H9 (cell line): Measurements from ENCODE around the gene B4GALNT1. TPM values are rescaled to one million over a fixed set of nuclear protein-coding genes. Genes with fewer than 3 reads are reported as not detected.

Experiments used
- DNase-seq: peaks from one replicate; pipeline ENCODE4 v3.0.0-alpha.2; 2017
- H2AFZ ChIP-seq: one replicate; pipeline ENCODE4 v1.6.1; 2013; ENCODE audit warnings: mild to moderate bottlenecking, low read length, control low read depth, moderate library complexity
- H2AK5ac ChIP-seq: 2 replicates; pipeline ENCODE4 v1.6.1; 2013; ENCODE audit warnings: low read length, control low read depth, mixed read lengths; ENCODE audit not compliant: insufficient read length
- H2BK120ac ChIP-seq: one replicate; pipeline ENCODE4 v1.6.1; 2013; ENCODE audit warnings: low read depth, mild to moderate bottlenecking, low read length, control low read depth, inconsistent platforms; ENCODE audit not compliant: poor library complexity, severe bottlenecking
- H2BK12ac ChIP-seq: 2 replicates; pipeline ENCODE4 v1.6.1; 2013; ENCODE audit warnings: low read length, control low read depth, mixed read lengths, low read depth; ENCODE audit not compliant: insufficient read length
- H2BK15ac ChIP-seq: 2 replicates; pipeline ENCODE4 v1.6.1; 2013; ENCODE audit warnings: low read depth, low read length, control low read depth
- H2BK20ac ChIP-seq: one replicate; pipeline ENCODE4 v1.6.1; 2013; ENCODE audit warnings: low read depth, mild to moderate bottlenecking, low read length, control low read depth, inconsistent platforms; ENCODE audit not compliant: poor library complexity, severe bottlenecking
- H2BK5ac ChIP-seq: 2 replicates; pipeline ENCODE4 v1.6.1; 2013; ENCODE audit warnings: low read length, control low read depth, mixed read lengths; ENCODE audit not compliant: insufficient read length
- H3K14ac ChIP-seq: 2 replicates; pipeline ENCODE4 v1.6.1; 2013; ENCODE audit warnings: low read length, control low read depth; ENCODE audit not compliant: insufficient read depth
- H3K18ac ChIP-seq: 2 replicates; pipeline ENCODE4 v1.6.1; 2013; ENCODE audit warnings: low read depth, mild to moderate bottlenecking, mixed read lengths, low read length, control low read depth; ENCODE audit not compliant: insufficient read length
- H3K23ac ChIP-seq: 2 replicates; pipeline ENCODE4 v1.6.1; 2013; ENCODE audit warnings: low read length, control low read depth, mixed read lengths, low read depth; ENCODE audit not compliant: insufficient read length
- H3K23me2 ChIP-seq: 2 replicates; pipeline ENCODE4 v1.6.1; 2013; ENCODE audit warnings: low read depth, mild to moderate bottlenecking, mixed read lengths, low read length, control low read depth; ENCODE audit not compliant: insufficient read length, poor library complexity, severe bottlenecking
- H3K27ac ChIP-seq: 2 replicates; pipeline ENCODE4 v1.5.1; 2013; ENCODE audit warnings: low read length, control low read depth, mixed read lengths, low read depth; ENCODE audit not compliant: insufficient read length
- H3K27me3 ChIP-seq: 2 replicates; pipeline ENCODE4 v1.6.1; 2013; ENCODE audit warnings: low read length, control low read depth, inconsistent platforms; ENCODE audit not compliant: insufficient read depth
- H3K4ac ChIP-seq: 2 replicates; pipeline ENCODE4 v1.6.1; 2013; ENCODE audit warnings: low read depth, mild to moderate bottlenecking, control low read depth, inconsistent platforms, low read length, moderate library complexity
- H3K4me1 ChIP-seq: 2 replicates; pipeline ENCODE4 v1.6.1; 2013; ENCODE audit warnings: low read length, control low read depth, inconsistent platforms; ENCODE audit not compliant: insufficient read depth
- H3K4me2 ChIP-seq: 2 replicates; pipeline ENCODE4 v1.6.1; 2013; ENCODE audit warnings: low read length, control low read depth, mixed read lengths; ENCODE audit not compliant: insufficient read length, insufficient read depth
- H3K56ac ChIP-seq: 2 replicates; pipeline ENCODE4 v1.6.1; 2013; ENCODE audit warnings: low read depth, mild to moderate bottlenecking, mixed read lengths, low read length, control low read depth; ENCODE audit not compliant: insufficient read length
- H3K79me1 ChIP-seq: 2 replicates; pipeline ENCODE4 v1.6.1; 2013; ENCODE audit warnings: low read depth, mild to moderate bottlenecking, moderate library complexity, low read length, control low read depth, inconsistent platforms; ENCODE audit not compliant: insufficient read depth, poor library complexity, severe bottlenecking
- H3K79me2 ChIP-seq: 2 replicates; pipeline ENCODE4 v1.6.1; 2013; ENCODE audit warnings: low read length, control low read depth, inconsistent platforms; ENCODE audit not compliant: insufficient read depth
- H3K9ac ChIP-seq: 2 replicates; pipeline ENCODE4 v1.6.1; 2013; ENCODE audit warnings: low read length, control low read depth, mixed read lengths; ENCODE audit not compliant: insufficient read length; ENCODE audit errors: extremely low read depth
- H3K9me3 ChIP-seq: one replicate; pipeline ENCODE4 v1.6.1; 2013; ENCODE audit warnings: low read depth, low read length, inconsistent platforms; ENCODE audit not compliant: control insufficient read depth
- H3T11ph ChIP-seq: one replicate; pipeline ENCODE4 v1.6.1; 2013; ENCODE audit warnings: mild to moderate bottlenecking, low read length, control low read depth, inconsistent platforms
- H4K20me1 ChIP-seq: one replicate; pipeline ENCODE4 v1.6.1; 2013; ENCODE audit not compliant: control insufficient read depth, insufficient read length, insufficient read depth
- H4K5ac ChIP-seq: 2 replicates; pipeline ENCODE4 v1.6.1; 2013; ENCODE audit warnings: low read depth, mild to moderate bottlenecking, mixed read lengths, low read length, control low read depth; ENCODE audit not compliant: insufficient read length
- H4K8ac ChIP-seq: replicated peaks from 2 replicates; pipeline ENCODE4 v1.6.1; 2013; ENCODE audit warnings: low read length, control low read depth, mixed read lengths, low read depth; ENCODE audit not compliant: insufficient read length
- H4K91ac ChIP-seq: 2 replicates; pipeline ENCODE4 v1.6.1; 2013; ENCODE audit warnings: low read depth, mild to moderate bottlenecking, moderate library complexity, mixed read lengths, low read length, control low read depth; ENCODE audit not compliant: insufficient read length
- H3K27ac Mint-ChIP-seq, 3 experiments: 2 replicates in 2 of 3; 3 replicates in 1 of 3; pipeline ENCODE4 v1.8.0; 2020 to 2021; ENCODE audit warnings: mixed read lengths in 3 of 3, mild to moderate bottlenecking in 1 of 3, moderate library complexity in 1 of 3
- H3K27me3 Mint-ChIP-seq: 2 replicates; pipeline ENCODE4 v1.8.0; 2021; ENCODE audit warnings: low read depth, mild to moderate bottlenecking, moderate library complexity, mixed read lengths
- H3K36me3 Mint-ChIP-seq, 3 experiments: 2 replicates in 2 of 3; 3 replicates in 1 of 3; pipeline ENCODE4 v1.8.0; 2020 to 2021; ENCODE audit warnings: low read depth in 3 of 3, mixed read lengths in 3 of 3; ENCODE audit not compliant: insufficient read depth in 1 of 3
- H3K4me1 Mint-ChIP-seq, 2 experiments: 2 replicates each; pipeline ENCODE4 v1.8.0; 2020; ENCODE audit warnings: mixed read lengths in 2 of 2
- H3K4me3 Mint-ChIP-seq, 2 experiments: 2 replicates in 1 of 2; 3 replicates in 1 of 2; pipeline ENCODE4 v1.8.0; 2020 to 2021; ENCODE audit warnings: mild to moderate bottlenecking in 2 of 2, mixed read lengths in 2 of 2, moderate library complexity in 1 of 2
- H3K9me3 Mint-ChIP-seq, 2 experiments: 2 replicates in 1 of 2; 3 replicates in 1 of 2; pipeline ENCODE4 v1.8.0; 2020; ENCODE audit warnings: mild to moderate bottlenecking in 2 of 2, mixed read lengths in 2 of 2, moderate library complexity in 1 of 2
- CTCF ChIP-seq: fragments of 200-600 bp; sonication (generic); conservative IDR thresholded peaks from 3 replicates; pipeline ENCODE4 v1.8.0; 2021; ENCODE audit warnings: antibody characterized with exemption, mild to moderate bottlenecking
- WGBS: extraction: QIAGEN DNeasy Blood & Tissue Kit; methylation state at CpG from one replicate; pipeline ENCODE4 v1.1.7; 2013; ENCODE audit warnings: missing lambda C conversion rate, low lambda C conversion rate, mixed read lengths; ENCODE audit not compliant: insufficient read length; ENCODE audit errors: extremely low coverage; 5-methylcytosine and 5-hydroxymethylcytosine counted together
- total RNA-seq: library from RNA; stranded (reverse); gene quantifications from 2 replicates; pipeline ENCODE4 v1.2.1, GENCODE V29; 2021

The B4GALNT1 gene
- total RNA-seq, 1 experiment from 2014 or later, result 2.3 TPM

GRCh38 chr12:57606399-57606798 lies 26.6 kb downstream of the B4GALNT1 start:
- H3K14ac ChIP-seq, result no peak overlapping the region
- H4K8ac ChIP-seq, result no peak overlapping the region
- H3K4ac ChIP-seq, result no peak overlapping the region
- H4K91ac ChIP-seq, result no peak overlapping the region
- H3K79me2 ChIP-seq, result no peaks in the 10 kb centered on the region
- Mint-ChIP-seq H3K9me3 (no peaks in the 10 kb centered on the region; a peak in 1 of 5 replicates), H3K4me1 (peaks cover 37 to 40% of the 10 kb centered on the region in 2 experiments), H3K4me3 (peak overlapping the region; percentile 31 to 90; a peak in 2 of 5 replicates), H3K27ac (no peak overlapping the region), H3K27me3 (peaks cover 7% of the 10 kb centered on the region), H3K36me3 (peaks cover 9 to 38% (median 29%) of the 10 kb centered on the region in 3 experiments)
- no peak overlapping the region for H3K27ac ChIP-seq
- H3K23ac ChIP-seq, result no peak overlapping the region
- H2BK15ac ChIP-seq, result no peak overlapping the region
- H3K56ac ChIP-seq, result no peak overlapping the region
- no peak for TF ChIP-seq CTCF
- H2BK120ac ChIP-seq, result no peak overlapping the region
- peaks cover 34% of the 10 kb centered on the region for H3K23me2 ChIP-seq
- no peak overlapping the region for H3K18ac ChIP-seq
- H3K4me1 ChIP-seq, result peaks cover 3% of the 10 kb centered on the region
- H4K5ac ChIP-seq, result no peak overlapping the region
- H3K9me3 ChIP-seq, result no peaks in the 10 kb centered on the region
- no peak overlapping the region for H3K4me2 ChIP-seq
- no peak overlapping the region for H2AK5ac ChIP-seq
- no peak overlapping the region for H2BK20ac ChIP-seq
- no peaks in the 10 kb centered on the region for H4K20me1 ChIP-seq
- WGBS, result no CpG with 5 or more reads among the region's 2 CpGs
- H3K79me1 ChIP-seq, result no peaks in the 10 kb centered on the region
- no peak overlapping the region for H3T11ph ChIP-seq
- no peak overlapping the region for H2BK12ac ChIP-seq
- DNase-seq, result no peak
- H2AFZ ChIP-seq, result no peak overlapping the region
- no peak overlapping the region for H2BK5ac ChIP-seq
- no peak overlapping the region for H3K9ac ChIP-seq
- no peaks in the 10 kb centered on the region for H3K27me3 ChIP-seq
